HepG2 (cell line): ENCODE results near the gene CFAP54. TPM values are rescaled to one million over a fixed set of nuclear protein-coding genes. Genes with fewer than 3 reads are reported as not detected.

Experiments
- ATAC-seq: fragments of 200-7000 bp; cut with Tn5 transposase; 3 replicates; pipeline ENCODE4 v1.9.1; 2020; ENCODE audit warnings: mild to moderate bottlenecking, moderate library complexity
- BruUV-seq: library from RNA; stranded (reverse); fragments of 400-500 nt; replicated peaks from 2 replicates; lab custom pipeline; 2021; lab: Mats Ljungman, UMichigan
- CTCF ChIA-PET: fragments of 300-600 bp; formaldehyde crosslinking; extraction: SDS; loops from one replicate; lab custom pipeline; 2021; ENCODE audit warnings: low total read pairs, inconsistent platforms, low intra/inter-chr PET ratio; lab: Yijun Ruan, JAX
- POLR2A ChIA-PET: fragments of 350-600 bp; sonication (Branson Sonifier 250); formaldehyde crosslinking; loops from one replicate; lab custom pipeline; 2020; ENCODE audit warnings: antibody characterized with exemption, inconsistent platforms; lab: Yijun Ruan, JAX
- DNase-seq: peaks from one replicate; pipeline ENCODE4 v3.0.0-alpha.2; 2015; ENCODE audit warnings: low spot score
- FAIRE-seq: peaks from 3 replicates; lab custom pipeline; 2011; peaks lifted over from hg19 to GRCh38; lab: Jason Lieb, UNC
- H2AFZ ChIP-seq: one replicate; pipeline ENCODE4 v1.6.1; 2011; ENCODE audit warnings: low read length, inconsistent platforms
- H3K27ac ChIP-seq: fragments of 300-600 bp; 3 replicates; pipeline ENCODE4 v1.8.0; 2011; ENCODE audit warnings: mixed run types, mild to moderate bottlenecking, mixed read lengths, low read length, inconsistent platforms; ENCODE audit not compliant: insufficient read depth; ENCODE audit errors: extremely low read length
- H3K27me3 ChIP-seq, 2 experiments: fragments of 200-600 bp in 1 of 2; 2 replicates in 1 of 2; 3 replicates in 1 of 2; pipeline versions ENCODE4 v1.6.0 to v1.8.0; 2011; ENCODE audit warnings: low read length in 2 of 2, mild to moderate bottlenecking in 2 of 2, moderate library complexity in 2 of 2, inconsistent platforms in 1 of 2; ENCODE audit not compliant: insufficient read depth in 2 of 2, control insufficient read depth in 1 of 2
- H3K36me3 ChIP-seq, 2 experiments: fragments of 200-600 bp in 1 of 2; replicated peaks in 1 of 2; 2 replicates in 1 of 2; 3 replicates in 1 of 2; pipeline versions ENCODE4 v1.5.1 to v1.8.0; 2011; ENCODE audit warnings: low read length in 2 of 2, inconsistent platforms in 1 of 2; ENCODE audit not compliant: insufficient read depth in 2 of 2, control insufficient read depth in 1 of 2
- H3K4me1 ChIP-seq: 2 replicates; pipeline ENCODE4 v1.5.1; 2012; ENCODE audit warnings: low read length, inconsistent platforms; ENCODE audit not compliant: insufficient read depth
- H3K4me2 ChIP-seq: 2 replicates; pipeline ENCODE4 v1.6.0; 2011; ENCODE audit warnings: low read depth, low read length, inconsistent platforms
- H3K4me3 ChIP-seq, 3 experiments: fragments of 200-600 bp in 1 of 3; sonication (generic), shearing (Covaris generic) in 1 of 3; replicated peaks in 1 of 3; 2 replicates each; pipeline ENCODE4 v1.5.1; 2011 to 2016; ENCODE audit warnings: low read length in 3 of 3, inconsistent platforms in 2 of 3, low read depth in 2 of 3, mild to moderate bottlenecking in 2 of 3, control low read depth in 1 of 3, mixed read lengths in 1 of 3; ENCODE audit not compliant: insufficient read depth in 1 of 3
- H3K79me2 ChIP-seq: one replicate; pipeline ENCODE4 v1.6.1; 2011; ENCODE audit warnings: low read length, inconsistent platforms; ENCODE audit not compliant: insufficient read depth
- H3K9ac ChIP-seq: 2 replicates; pipeline ENCODE4 v1.6.0; 2011; ENCODE audit warnings: mild to moderate bottlenecking, low read depth, low read length, inconsistent platforms; ENCODE audit not compliant: insufficient read depth
- H3K9me3 ChIP-seq: 2 replicates; pipeline ENCODE4 v1.5.1; 2012; ENCODE audit warnings: mild to moderate bottlenecking, low read length
- H4K20me1 ChIP-seq: 2 replicates; pipeline ENCODE4 v1.6.0; 2011; ENCODE audit warnings: inconsistent platforms, mild to moderate bottlenecking, low read length, moderate library complexity; ENCODE audit not compliant: insufficient read depth
- ARNT2 ChIP-seq: sonication (generic); formaldehyde crosslinking; IDR thresholded peaks from 2 replicates; pipeline ENCODE4 v1.8.0; 2022; ENCODE audit warnings: mild to moderate bottlenecking, low read depth, missing genetic modification reagents, moderate library complexity
- CEBPG ChIP-seq: IDR thresholded peaks from 2 replicates; pipeline ENCODE4 v1.6.1; 2016
- FOXA1 ChIP-seq, 2 experiments: fragments of 450-650 bp in 1 of 2; sonication (generic) in 1 of 2; formaldehyde crosslinking in 1 of 2; IDR thresholded peaks; 2 replicates each; pipeline versions ENCODE4 v1.4.0 to v1.6.1; 2016 to 2020; ENCODE audit warnings: missing genetic modification reagents in 1 of 2
- MEIS1 ChIP-seq: sonication (generic); formaldehyde crosslinking; IDR thresholded peaks from 2 replicates; pipeline ENCODE4 v1.9.0; 2021; ENCODE audit warnings: mild to moderate bottlenecking, missing genetic modification reagents, moderate library complexity, borderline replicate concordance
- MXI1 ChIP-seq: IDR thresholded peaks from 3 replicates; pipeline ENCODE4 v1.6.1; 2012; ENCODE audit warnings: low read depth, low read length, inconsistent platforms, borderline replicate concordance
- NFATC3 ChIP-seq: sonication (generic); formaldehyde crosslinking; IDR thresholded peaks from 2 replicates; pipeline ENCODE4 v1.5.1; 2020; ENCODE audit warnings: mild to moderate bottlenecking, missing genetic modification reagents
- THAP11 ChIP-seq: IDR thresholded peaks from 2 replicates; pipeline ENCODE4 v1.6.1; 2016; ENCODE audit warnings: missing biosample characterization, missing genetic modification reagents
- ZKSCAN1 ChIP-seq: fragments of 150-350 bp; IDR thresholded peaks from 2 replicates; pipeline ENCODE4 v1.6.1; 2014; ENCODE audit warnings: low read length
- ZNF441 ChIP-seq: sonication (generic); formaldehyde crosslinking; IDR thresholded peaks from 2 replicates; pipeline ENCODE4 v1.7.0; 2021; ENCODE audit warnings: missing genetic modification reagents, borderline replicate concordance
- ZNF484 ChIP-seq: sonication (generic); formaldehyde crosslinking; IDR thresholded peaks from 2 replicates; pipeline ENCODE4 v1.5.1; 2020; ENCODE audit warnings: mild to moderate bottlenecking, low read depth, missing genetic modification reagents, borderline replicate concordance
- ZNF772 ChIP-seq: sonication (generic); formaldehyde crosslinking; IDR thresholded peaks from 2 replicates; pipeline ENCODE4 v1.5.0; 2020; ENCODE audit warnings: mild to moderate bottlenecking, missing genetic modification reagents
- WGBS: methylation state at CpG from one replicate; pipeline ENCODE4 v1.1.6; 2017; ENCODE audit warnings: low lambda C conversion rate; 5-methylcytosine and 5-hydroxymethylcytosine counted together
- in situ Hi-C: cut with HindIII; loops from 2 replicates; pipeline ENCODE4 v1.10.0; 2017; ENCODE audit warnings: low pct_unique_long_range_greater_than_20kb; ENCODE audit not compliant: extremely low pct_ligation_motif_present
- intact Hi-C: fragments of 100-400 bp; cut with micrococcal nuclease; formaldehyde crosslinking; loops from one replicate; pipeline ENCODE4 v1.10.0; 2022; ENCODE audit not compliant: unreplicated experiment
- polyA plus RNA-seq, 8 experiments: library from polyadenylated mRNA; depleted of rRNA in 3 of 8; stranded (reverse) in 7 of 8; unstranded in 1 of 8; fragments of >200 nt; fragmentation: Illumina TruSeq in 4 of 8; extraction: Trizol in 4 of 8; gene quantifications; 2 replicates each; pipeline versions ENCODE4 v1.2.1 to v1.2.3, GENCODE V29; 2011 to 2016; ENCODE audit warnings: low read depth in 4 of 8, missing spikeins in 1 of 8, mixed read lengths in 1 of 8; ENCODE audit not compliant: insufficient read depth in 1 of 8
- total RNA-seq, 5 experiments: library from RNA; depleted of rRNA; stranded (reverse); fragments of >200 nt; fragmentation: Illumina TruSeq; extraction: Trizol; gene quantifications; 2 replicates each; pipeline ENCODE4 v1.2.3, GENCODE V29; 2016; ENCODE audit warnings: low read depth in 1 of 5
- TF ChIP-seq, protein P1 (sequence below): sonication (generic); formaldehyde crosslinking; IDR thresholded peaks from 2 replicates; pipeline ENCODE4 v1.4.0; 2020; ENCODE audit warnings: missing genetic modification reagents, borderline replicate concordance
- TF ChIP-seq, protein P2 (sequence below): sonication (generic); formaldehyde crosslinking; IDR thresholded peaks from 2 replicates; pipeline ENCODE4 v1.5.0; 2020; ENCODE audit warnings: mild to moderate bottlenecking, missing genetic modification reagents, borderline replicate concordance

Gene CFAP54
- total and polyA plus RNA-seq, 2 of the 13 experiments (the other 11 are each of a cell fraction or from before 2014, with no cell fraction given) = not detected

DNA sequence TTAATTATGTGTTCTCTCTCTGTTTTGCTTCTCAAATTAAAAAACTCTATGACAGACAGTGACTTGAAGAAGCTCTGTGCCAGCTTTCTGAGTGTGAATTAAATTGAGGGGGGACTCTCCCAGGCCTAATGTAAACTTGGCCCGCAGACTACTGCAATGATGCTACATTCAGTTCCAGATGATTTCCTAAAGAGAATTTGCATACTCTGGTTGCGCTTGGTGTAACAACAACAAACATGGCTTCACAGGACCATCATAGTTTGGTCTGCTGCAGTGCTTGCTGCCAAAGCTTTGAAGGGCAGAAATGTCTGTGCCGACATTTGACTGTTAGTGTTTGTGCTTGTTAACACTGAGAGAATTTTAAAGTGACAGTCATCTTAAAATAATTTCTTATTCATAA, 25.0 kb downstream of the CFAP54 start:
- no peak overlapping the region for H3K4me2 ChIP-seq
- DNase-seq = no peak
- no peaks in the 10 kb centered on the region for H3K9me3 ChIP-seq
- ATAC-seq = no peak
- no peak for FAIRE-seq
- H2AFZ ChIP-seq = no peak overlapping the region
- H3K79me2 ChIP-seq = no peaks in the 10 kb centered on the region
- no peak overlapping the region for H3K27ac ChIP-seq
- peaks cover 1 to 4% of the 10 kb centered on the region in 2 experiments; a peak in 1 of 5 replicates for H3K27me3 ChIP-seq
- WGBS = 44% methylated on average over 3 of the region's 3 CpGs
- no peaks in the 10 kb centered on the region for H4K20me1 ChIP-seq
- TF ChIP-seq ZNF772 (CRISPR knock-in tag) = no peak
- no peak for TF ChIP-seq ZKSCAN1
- no peak for TF ChIP-seq MXI1
- no peak for TF ChIP-seq ZNF484 (CRISPR knock-in tag)
- no peak for TF ChIP-seq ZNF441
- TF ChIP-seq CEBPG (CRISPR knock-in tag) = no peak
- no peak for TF ChIP-seq THAP11 (CRISPR knock-in tag)
- TF ChIP-seq, protein P1, sequence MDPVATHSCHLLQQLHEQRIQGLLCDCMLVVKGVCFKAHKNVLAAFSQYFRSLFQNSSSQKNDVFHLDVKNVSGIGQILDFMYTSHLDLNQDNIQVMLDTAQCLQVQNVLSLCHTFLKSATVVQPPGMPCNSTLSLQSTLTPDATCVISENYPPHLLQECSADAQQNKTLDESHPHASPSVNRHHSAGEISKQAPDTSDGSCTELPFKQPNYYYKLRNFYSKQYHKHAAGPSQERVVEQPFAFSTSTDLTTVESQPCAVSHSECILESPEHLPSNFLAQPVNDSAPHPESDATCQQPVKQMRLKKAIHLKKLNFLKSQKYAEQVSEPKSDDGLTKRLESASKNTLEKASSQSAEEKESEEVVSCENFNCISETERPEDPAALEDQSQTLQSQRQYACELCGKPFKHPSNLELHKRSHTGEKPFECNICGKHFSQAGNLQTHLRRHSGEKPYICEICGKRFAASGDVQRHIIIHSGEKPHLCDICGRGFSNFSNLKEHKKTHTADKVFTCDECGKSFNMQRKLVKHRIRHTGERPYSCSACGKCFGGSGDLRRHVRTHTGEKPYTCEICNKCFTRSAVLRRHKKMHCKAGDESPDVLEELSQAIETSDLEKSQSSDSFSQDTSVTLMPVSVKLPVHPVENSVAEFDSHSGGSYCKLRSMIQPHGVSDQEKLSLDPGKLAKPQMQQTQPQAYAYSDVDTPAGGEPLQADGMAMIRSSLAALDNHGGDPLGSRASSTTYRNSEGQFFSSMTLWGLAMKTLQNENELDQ = no peak
- no peak for TF ChIP-seq FOXA1 (IDR thresholded peaks at IDR 0.05)
- no peak for TF ChIP-seq FOXA1 (CRISPR knock-in tag; IDR thresholded peaks at IDR 0.05)
- TF ChIP-seq NFATC3 (CRISPR knock-in tag) = no peak
- TF ChIP-seq ARNT2 (CRISPR knock-in tag) = no peak
- TF ChIP-seq MEIS1 (CRISPR knock-in tag) = no peak
- TF ChIP-seq, protein P2, sequence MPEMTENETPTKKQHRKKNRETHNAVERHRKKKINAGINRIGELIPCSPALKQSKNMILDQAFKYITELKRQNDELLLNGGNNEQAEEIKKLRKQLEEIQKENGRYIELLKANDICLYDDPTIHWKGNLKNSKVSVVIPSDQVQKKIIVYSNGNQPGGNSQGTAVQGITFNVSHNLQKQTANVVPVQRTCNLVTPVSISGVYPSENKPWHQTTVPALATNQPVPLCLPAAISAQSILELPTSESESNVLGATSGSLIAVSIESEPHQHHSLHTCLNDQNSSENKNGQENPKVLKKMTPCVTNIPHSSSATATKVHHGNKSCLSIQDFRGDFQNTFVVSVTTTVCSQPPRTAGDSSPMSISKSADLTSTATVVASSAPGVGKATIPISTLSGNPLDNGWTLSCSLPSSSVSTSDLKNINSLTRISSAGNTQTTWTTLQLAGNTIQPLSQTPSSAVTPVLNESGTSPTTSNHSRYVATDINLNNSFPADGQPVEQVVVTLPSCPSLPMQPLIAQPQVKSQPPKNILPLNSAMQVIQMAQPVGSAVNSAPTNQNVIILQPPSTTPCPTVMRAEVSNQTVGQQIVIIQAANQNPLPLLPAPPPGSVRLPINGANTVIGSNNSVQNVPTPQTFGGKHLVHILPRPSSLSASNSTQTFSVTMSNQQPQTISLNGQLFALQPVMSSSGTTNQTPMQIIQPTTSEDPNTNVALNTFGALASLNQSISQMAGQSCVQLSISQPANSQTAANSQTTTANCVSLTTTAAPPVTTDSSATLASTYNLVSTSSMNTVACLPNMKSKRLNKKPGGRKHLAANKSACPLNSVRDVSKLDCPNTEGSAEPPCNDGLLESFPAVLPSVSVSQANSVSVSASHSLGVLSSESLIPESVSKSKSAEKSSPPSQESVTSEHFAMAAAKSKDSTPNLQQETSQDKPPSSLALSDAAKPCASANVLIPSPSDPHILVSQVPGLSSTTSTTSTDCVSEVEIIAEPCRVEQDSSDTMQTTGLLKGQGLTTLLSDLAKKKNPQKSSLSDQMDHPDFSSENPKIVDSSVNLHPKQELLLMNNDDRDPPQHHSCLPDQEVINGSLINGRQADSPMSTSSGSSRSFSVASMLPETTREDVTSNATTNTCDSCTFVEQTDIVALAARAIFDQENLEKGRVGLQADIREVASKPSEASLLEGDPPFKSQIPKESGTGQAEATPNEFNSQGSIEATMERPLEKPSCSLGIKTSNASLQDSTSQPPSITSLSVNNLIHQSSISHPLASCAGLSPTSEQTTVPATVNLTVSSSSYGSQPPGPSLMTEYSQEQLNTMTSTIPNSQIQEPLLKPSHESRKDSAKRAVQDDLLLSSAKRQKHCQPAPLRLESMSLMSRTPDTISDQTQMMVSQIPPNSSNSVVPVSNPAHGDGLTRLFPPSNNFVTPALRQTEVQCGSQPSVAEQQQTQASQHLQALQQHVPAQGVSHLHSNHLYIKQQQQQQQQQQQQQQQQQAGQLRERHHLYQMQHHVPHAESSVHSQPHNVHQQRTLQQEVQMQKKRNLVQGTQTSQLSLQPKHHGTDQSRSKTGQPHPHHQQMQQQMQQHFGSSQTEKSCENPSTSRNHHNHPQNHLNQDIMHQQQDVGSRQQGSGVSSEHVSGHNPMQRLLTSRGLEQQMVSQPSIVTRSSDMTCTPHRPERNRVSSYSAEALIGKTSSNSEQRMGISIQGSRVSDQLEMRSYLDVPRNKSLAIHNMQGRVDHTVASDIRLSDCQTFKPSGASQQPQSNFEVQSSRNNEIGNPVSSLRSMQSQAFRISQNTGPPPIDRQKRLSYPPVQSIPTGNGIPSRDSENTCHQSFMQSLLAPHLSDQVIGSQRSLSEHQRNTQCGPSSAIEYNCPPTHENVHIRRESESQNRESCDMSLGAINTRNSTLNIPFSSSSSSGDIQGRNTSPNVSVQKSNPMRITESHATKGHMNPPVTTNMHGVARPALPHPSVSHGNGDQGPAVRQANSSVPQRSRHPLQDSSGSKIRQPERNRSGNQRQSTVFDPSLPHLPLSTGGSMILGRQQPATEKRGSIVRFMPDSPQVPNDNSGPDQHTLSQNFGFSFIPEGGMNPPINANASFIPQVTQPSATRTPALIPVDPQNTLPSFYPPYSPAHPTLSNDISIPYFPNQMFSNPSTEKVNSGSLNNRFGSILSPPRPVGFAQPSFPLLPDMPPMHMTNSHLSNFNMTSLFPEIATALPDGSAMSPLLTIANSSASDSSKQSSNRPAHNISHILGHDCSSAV = no peak
- TF ChIP-seq, all 625 proteins: peak for 0
- CTCF ChIA-PET = no interaction called here
- in situ Hi-C loops (loop anchor here (10.0 to 25.0 kb wide), 2 partner anchors 302 to 450 kb away; no protein-coding TSS in a partner anchor), intact Hi-C loops (no loop called here)
- H3K9ac ChIP-seq = no peak overlapping the region
- no peaks in the 10 kb centered on the region for H3K36me3 ChIP-seq
- H3K4me3 ChIP-seq = no peak overlapping the region
- H3K4me1 ChIP-seq = no peaks in the 10 kb centered on the region
- POLR2A ChIA-PET = no interaction called here
- BruUV-seq = no TSS peak
